ENCODE measurements around the gene ATP5PB. TPM values are rescaled to one million over a fixed set of nuclear protein-coding genes. Genes with fewer than 3 reads are reported as not detected.
A peak's percentile ranks its signal among the peaks of the same experiment; 100 is the strongest.

ATP5PB gene
- total RNA-seq, 1 donor from 2014 or later = 329 TPM

- no peak for TF ChIP-seq CTCF (conservative IDR thresholded peaks at IDR 0.05; ENCODE audit: low read depth, low read length)
- DNase-seq (ENCODE audit: low read depth) = no peak
- H3K4me3 ChIP-seq (ENCODE audit: low read depth, low read length) = no peak overlapping the region
Measured at GRCh38 chr1:111446546-111446945, 2.7 kb upstream of the ATP5PB start.

GRCh38 chr1:111446967-111447892 lies 2.0 kb upstream of the ATP5PB start:
- H3K4me3 ChIP-seq (ENCODE audit: low read depth, low read length) = peak overlapping the region; percentile 94
- TF ChIP-seq CTCF (conservative IDR thresholded peaks at IDR 0.05; ENCODE audit: low read depth, low read length) = no peak
- DNase-seq (ENCODE audit: low read depth) = no peak

GRCh38 chr1:111448482-111448917 lies 764 bp upstream of the ATP5PB start:
- TF ChIP-seq CTCF (conservative IDR thresholded peaks at IDR 0.05; ENCODE audit: low read depth, low read length) = no peak
- H3K4me3 ChIP-seq (ENCODE audit: low read depth, low read length) = peak overlapping the region; percentile 94
- no peak for DNase-seq (ENCODE audit: low read depth)

- DNase-seq (ENCODE audit: low read depth) = no peak
- H3K4me3 ChIP-seq (ENCODE audit: low read depth, low read length) = peak overlapping the region; percentile 94
- no peak for TF ChIP-seq CTCF (conservative IDR thresholded peaks at IDR 0.05; ENCODE audit: low read depth, low read length)
Measured at GRCh38 chr1:111449703-111450017, 396 bp downstream of the ATP5PB start.

- DNase-seq (ENCODE audit: low read depth) = no peak
- no peak for TF ChIP-seq CTCF (conservative IDR thresholded peaks at IDR 0.05; ENCODE audit: low read depth, low read length)
- peak overlapping the region; percentile 94 for H3K4me3 ChIP-seq (ENCODE audit: low read depth, low read length)
Measured at GRCh38 chr1:111450185-111450584, 921 bp downstream of the ATP5PB start.

GRCh38 chr1:111452581-111452980 lies 3.3 kb downstream of the ATP5PB start:
- no peak overlapping the region for H3K4me3 ChIP-seq (ENCODE audit: low read depth, low read length)
- DNase-seq (ENCODE audit: low read depth) = no peak
- TF ChIP-seq CTCF (conservative IDR thresholded peaks at IDR 0.05; ENCODE audit: low read depth, low read length) = no peak

GRCh38 chr1:111453706-111454105 lies 4.4 kb downstream of the ATP5PB start:
- no peak overlapping the region for H3K4me3 ChIP-seq (ENCODE audit: low read depth, low read length)
- no peak for TF ChIP-seq CTCF (conservative IDR thresholded peaks at IDR 0.05; ENCODE audit: low read depth, low read length)
- DNase-seq (ENCODE audit: low read depth) = no peak

All from epithelial cell of proximal tubule (primary cell).